WTC11 (cell line): Measurements from ENCODE around the gene RCVRN.

ENCODE experiments used
- TEAD4 ChIP-seq: sonication (generic); formaldehyde crosslinking; IDR thresholded peaks from 2 replicates; pipeline ENCODE4 v1.8.0; 2022; ENCODE audit warnings: mild to moderate bottlenecking, missing genetic modification reagents
- TF ChIP-seq, protein P1 (sequence below): fragments of 250-450 bp; sonication (Bioruptor Pico); IDR thresholded peaks from 2 replicates; pipeline ENCODE4 v1.9.0; 2021; ENCODE audit warnings: moderate library complexity, mild to moderate bottlenecking, inconsistent platforms, borderline replicate concordance
- TF ChIP-seq, protein P2 (sequence below): fragments of 200-600 bp; IDR thresholded peaks from 2 replicates; pipeline ENCODE4 v1.8.0; 2022; ENCODE audit warnings: antibody characterized with exemption

DNA sequence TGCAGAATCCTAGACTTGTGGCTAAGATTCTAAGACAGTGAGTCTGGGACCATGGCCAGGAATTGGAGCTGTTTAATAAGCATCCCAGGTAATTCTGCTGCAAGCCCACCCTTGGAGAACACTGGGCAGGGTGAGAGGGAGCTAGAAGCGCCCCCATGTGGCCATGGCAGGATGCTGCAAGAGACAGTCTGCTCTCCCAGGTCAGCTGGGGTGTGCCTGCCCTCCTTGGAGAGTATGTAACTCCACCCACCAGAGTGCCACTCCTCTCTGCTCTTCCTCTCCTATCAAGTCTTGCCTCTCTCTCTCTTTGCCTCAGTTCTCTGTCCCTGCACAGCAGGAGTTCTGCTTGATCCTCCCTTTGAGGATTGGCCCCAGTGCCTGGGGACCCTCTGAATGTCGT lies 14.9 kb downstream of the RCVRN start:
- TF ChIP-seq, protein P1, sequence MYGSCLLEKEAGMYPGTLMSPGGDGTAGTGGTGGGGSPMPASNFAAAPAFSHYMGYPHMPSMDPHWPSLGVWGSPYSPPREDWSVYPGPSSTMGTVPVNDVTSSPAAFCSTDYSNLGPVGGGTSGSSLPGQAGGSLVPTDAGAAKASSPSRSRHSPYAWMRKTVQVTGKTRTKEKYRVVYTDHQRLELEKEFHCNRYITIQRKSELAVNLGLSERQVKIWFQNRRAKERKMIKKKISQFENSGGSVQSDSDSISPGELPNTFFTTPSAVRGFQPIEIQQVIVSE (CRISPR knock-in tag), result no peak
- TF ChIP-seq TEAD4 (CRISPR knock-in tag), result no peak
- TF ChIP-seq, protein P2, sequence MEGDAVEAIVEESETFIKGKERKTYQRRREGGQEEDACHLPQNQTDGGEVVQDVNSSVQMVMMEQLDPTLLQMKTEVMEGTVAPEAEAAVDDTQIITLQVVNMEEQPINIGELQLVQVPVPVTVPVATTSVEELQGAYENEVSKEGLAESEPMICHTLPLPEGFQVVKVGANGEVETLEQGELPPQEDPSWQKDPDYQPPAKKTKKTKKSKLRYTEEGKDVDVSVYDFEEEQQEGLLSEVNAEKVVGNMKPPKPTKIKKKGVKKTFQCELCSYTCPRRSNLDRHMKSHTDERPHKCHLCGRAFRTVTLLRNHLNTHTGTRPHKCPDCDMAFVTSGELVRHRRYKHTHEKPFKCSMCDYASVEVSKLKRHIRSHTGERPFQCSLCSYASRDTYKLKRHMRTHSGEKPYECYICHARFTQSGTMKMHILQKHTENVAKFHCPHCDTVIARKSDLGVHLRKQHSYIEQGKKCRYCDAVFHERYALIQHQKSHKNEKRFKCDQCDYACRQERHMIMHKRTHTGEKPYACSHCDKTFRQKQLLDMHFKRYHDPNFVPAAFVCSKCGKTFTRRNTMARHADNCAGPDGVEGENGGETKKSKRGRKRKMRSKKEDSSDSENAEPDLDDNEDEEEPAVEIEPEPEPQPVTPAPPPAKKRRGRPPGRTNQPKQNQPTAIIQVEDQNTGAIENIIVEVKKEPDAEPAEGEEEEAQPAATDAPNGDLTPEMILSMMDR, result peak; percentile 93
